Measurements from ENCODE around the gene KRT32.
"Not testable (repeated sequence)": the region's sequence is repeated elsewhere in the genome, so short reads cannot be mapped to it uniquely, and the experiment has no call there.

KRT32 gene

DNA sequence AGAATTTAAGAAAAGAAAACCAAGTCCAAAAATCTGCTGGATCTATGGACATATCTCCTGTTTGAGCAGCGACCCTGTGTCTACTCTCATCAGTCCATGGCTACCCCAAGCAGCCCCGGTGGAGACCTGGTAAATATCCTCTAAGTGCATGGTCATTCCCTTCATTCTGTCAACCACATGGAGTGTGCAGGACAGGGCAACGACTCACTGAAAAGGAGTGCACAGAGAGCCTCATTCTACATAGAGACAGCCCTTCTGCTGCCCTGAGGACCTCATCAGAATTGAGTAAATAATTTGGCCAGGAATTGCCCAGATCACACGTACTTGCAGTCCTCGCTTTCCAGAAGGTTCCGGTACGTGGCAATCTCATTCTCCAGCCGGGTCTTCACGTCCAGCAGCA, 29.4 kb downstream of the KRT32 start:
- Histone ChIP-seq H3K9me3 (ENCODE audit: low read length) (no peaks in the 10 kb centered on the region), H3K36me3 (ENCODE audit: insufficient read depth, low read length) (no peaks in the 10 kb centered on the region), H3K27ac (ENCODE audit: low read depth, low read length) (no peak overlapping the region), H3K9ac (ENCODE audit: low read length) (no peak overlapping the region), H3K4me3 (ENCODE audit: low read depth in 1 of 2, low read length in 2 of 2) (no peak overlapping the region), H3K27me3 (ENCODE audit: control insufficient read depth in 1 of 2, insufficient read depth in 2 of 2, low read length in 2 of 2) (no peaks in the 10 kb centered on the region), H3K4me1 (ENCODE audit: insufficient read depth, low read length) (no peaks in the 10 kb centered on the region)

DNA sequence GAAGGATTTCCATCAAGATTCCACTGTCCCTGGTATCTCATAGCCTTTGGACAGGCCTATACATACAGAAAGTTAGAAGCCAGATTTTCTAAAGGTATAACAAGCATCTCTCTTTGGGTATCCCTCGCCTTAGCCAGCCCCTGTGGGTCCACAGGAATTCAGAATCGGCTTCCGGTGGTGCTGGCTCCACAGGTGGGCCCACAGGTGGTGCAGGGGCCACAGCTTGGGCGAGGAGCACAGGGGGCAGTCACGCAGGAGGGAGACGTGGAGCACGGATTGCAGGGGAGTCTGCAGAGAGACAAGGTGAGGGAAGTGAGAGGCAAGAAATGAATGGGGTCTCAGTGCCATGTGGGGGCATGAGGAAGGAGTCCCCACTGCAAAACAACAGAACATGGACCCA, 29.9 kb downstream of the KRT32 start:
- H3K27me3 ChIP-seq (ENCODE audit: control insufficient read depth in 1 of 2, insufficient read depth in 2 of 2, low read length in 2 of 2): no peaks in the 10 kb centered on the region
- no peaks in the 10 kb centered on the region for H3K4me1 ChIP-seq (ENCODE audit: insufficient read depth, low read length)
- H3K9me3 ChIP-seq (ENCODE audit: low read length): no peaks in the 10 kb centered on the region
- no peak overlapping the region for H3K4me3 ChIP-seq (ENCODE audit: low read depth in 1 of 2, low read length in 2 of 2)
- no peaks in the 10 kb centered on the region for H3K36me3 ChIP-seq (ENCODE audit: insufficient read depth, low read length)
- no peak overlapping the region for H3K27ac ChIP-seq (ENCODE audit: low read depth, low read length)
- H3K9ac ChIP-seq (ENCODE audit: low read length): no peak overlapping the region

DNA sequence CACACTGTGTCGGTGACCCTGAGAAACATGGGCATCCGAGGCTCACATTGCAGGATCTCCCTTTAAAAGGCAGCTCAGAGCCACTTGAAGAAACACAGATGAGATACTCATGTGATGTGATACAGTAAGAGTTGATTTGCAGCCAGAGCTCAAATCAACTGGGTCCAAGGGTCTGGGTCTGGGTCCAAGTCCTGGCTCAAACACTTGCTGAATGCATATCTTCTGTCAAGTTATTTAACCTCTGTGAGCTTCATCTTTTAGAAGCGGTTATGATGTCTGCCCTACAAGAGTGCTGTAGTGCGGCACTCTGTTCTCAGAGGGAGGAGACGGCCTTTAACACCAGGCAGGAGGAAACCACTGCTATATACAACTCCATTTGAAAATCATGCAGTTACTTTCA, 32.8 kb downstream of the KRT32 start:
- Histone ChIP-seq H3K9me3 (ENCODE audit: low read length) (no peaks in the 10 kb centered on the region), H3K36me3 (ENCODE audit: insufficient read depth, low read length) (no peaks in the 10 kb centered on the region), H3K27ac (ENCODE audit: low read depth, low read length) (no peak overlapping the region), H3K9ac (ENCODE audit: low read length) (no peak overlapping the region), H3K4me3 (ENCODE audit: low read depth in 1 of 2, low read length in 2 of 2) (no peak overlapping the region), H3K4me1 (ENCODE audit: insufficient read depth, low read length) (no peaks in the 10 kb centered on the region), H3K27me3 (ENCODE audit: control insufficient read depth in 1 of 2, insufficient read depth in 2 of 2, low read length in 2 of 2) (no peaks in the 10 kb centered on the region)

DNA sequence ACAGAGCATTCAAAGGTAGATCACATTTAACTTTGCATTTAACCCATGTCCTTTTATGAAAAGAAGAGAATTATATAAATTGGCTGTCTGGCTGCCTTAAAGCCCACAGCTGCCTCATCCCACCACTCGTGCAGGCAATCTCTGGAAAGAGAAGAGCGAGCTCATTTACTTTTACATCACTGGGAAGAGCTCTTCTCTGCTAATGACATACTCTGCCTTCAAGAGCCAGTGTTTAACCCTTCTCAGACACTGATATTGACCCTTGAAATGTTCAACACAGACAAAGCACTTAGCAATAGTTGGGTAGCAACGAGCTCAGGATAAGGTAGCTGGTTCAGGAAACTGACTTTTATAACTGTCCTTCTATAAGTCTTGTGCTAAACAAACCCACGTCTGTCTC, 33.2 kb downstream of the KRT32 start:
- Histone ChIP-seq H3K27ac (ENCODE audit: low read depth, low read length) (no peak overlapping the region), H3K27me3 (ENCODE audit: control insufficient read depth in 1 of 2, insufficient read depth in 2 of 2, low read length in 2 of 2) (no peaks in the 10 kb centered on the region), H3K9me3 (ENCODE audit: low read length) (no peaks in the 10 kb centered on the region), H3K9ac (ENCODE audit: low read length) (no peak overlapping the region), H3K4me3 (ENCODE audit: low read depth in 1 of 2, low read length in 2 of 2) (no peak overlapping the region), H3K4me1 (ENCODE audit: insufficient read depth, low read length) (no peaks in the 10 kb centered on the region), H3K36me3 (ENCODE audit: insufficient read depth, low read length) (no peaks in the 10 kb centered on the region)

DNA sequence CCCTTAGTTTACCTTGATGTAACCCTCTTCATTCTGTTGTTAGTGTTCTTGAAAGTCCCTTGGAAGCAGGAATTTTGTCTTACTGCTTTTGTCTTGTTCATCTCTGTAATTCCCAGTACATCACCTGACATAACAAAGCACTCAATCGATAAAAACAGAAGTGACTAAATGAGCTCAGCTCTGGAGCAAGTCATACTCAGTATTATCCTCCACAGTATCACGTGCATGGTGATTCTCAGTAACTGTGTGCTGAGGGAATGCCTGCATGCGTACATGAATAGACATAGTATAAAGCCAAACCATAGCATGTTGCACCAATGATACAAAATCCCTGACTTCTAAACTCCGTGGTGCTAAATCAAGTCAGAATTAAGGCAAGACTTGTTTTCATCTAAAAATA, 33.6 kb downstream of the KRT32 start:
- Histone ChIP-seq H3K4me1 (ENCODE audit: insufficient read depth, low read length) (no peaks in the 10 kb centered on the region), H3K36me3 (ENCODE audit: insufficient read depth, low read length) (no peaks in the 10 kb centered on the region), H3K27ac (ENCODE audit: low read depth, low read length) (no peak overlapping the region), H3K9me3 (ENCODE audit: low read length) (no peaks in the 10 kb centered on the region), H3K9ac (ENCODE audit: low read length) (no peak overlapping the region), H3K4me3 (ENCODE audit: low read depth in 1 of 2, low read length in 2 of 2) (no peak overlapping the region), H3K27me3 (ENCODE audit: control insufficient read depth in 1 of 2, insufficient read depth in 2 of 2, low read length in 2 of 2) (no peaks in the 10 kb centered on the region)

DNA sequence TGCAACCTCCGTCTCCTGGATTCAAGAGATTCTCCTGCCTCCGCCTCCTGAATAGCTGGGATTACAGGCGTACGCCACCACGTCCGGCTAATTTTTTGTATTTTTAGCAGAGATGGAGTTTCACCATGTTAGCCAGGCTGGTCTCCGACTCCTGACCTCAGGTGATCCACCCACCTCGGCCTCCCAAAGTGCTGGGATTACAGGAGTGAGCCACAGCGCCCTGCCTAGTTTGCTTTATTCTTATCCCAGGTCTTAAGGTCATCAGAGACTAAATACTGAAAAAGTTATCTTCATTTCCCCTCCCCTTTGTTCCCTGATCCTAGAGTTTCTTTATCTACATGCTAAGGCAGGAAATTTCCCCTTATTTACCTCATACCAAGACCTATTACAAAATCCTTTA, 36.8 kb downstream of the KRT32 start:
- not testable (repeated sequence) for H3K4me3 ChIP-seq (ENCODE audit: low read depth in 1 of 2, low read length in 2 of 2); H3K27me3 ChIP-seq (ENCODE audit: control insufficient read depth in 1 of 2, insufficient read depth in 2 of 2, low read length in 2 of 2); H3K36me3 ChIP-seq (ENCODE audit: insufficient read depth, low read length)

DNA sequence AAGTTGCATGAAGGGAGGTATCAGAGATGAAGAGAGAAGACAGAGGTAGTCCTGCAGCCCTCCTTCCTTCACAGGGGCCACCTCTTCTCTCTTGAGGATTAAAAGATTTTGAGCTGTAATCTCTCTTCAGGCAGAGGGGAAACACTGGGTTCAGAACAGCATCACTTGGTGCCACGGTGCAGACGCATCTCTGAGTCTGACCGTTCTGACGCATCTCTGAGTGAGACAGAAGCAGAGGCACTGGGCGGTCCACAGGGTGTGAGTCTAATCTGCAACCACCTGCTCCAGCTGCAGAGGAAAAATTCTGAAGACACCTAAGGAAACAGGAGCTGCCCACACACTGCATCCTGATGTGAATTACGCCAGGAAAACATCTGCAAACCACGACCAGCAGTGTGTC, 37.5 kb downstream of the KRT32 start:
- H3K4me1 ChIP-seq (ENCODE audit: insufficient read depth, low read length): no peaks in the 10 kb centered on the region
- no peak overlapping the region for H3K9ac ChIP-seq (ENCODE audit: low read length)
- no peaks in the 10 kb centered on the region for H3K27me3 ChIP-seq (ENCODE audit: control insufficient read depth in 1 of 2, insufficient read depth in 2 of 2, low read length in 2 of 2)
- H3K27ac ChIP-seq (ENCODE audit: low read depth, low read length): no peak overlapping the region
- no peaks in the 10 kb centered on the region for H3K9me3 ChIP-seq (ENCODE audit: low read length)
- H3K4me3 ChIP-seq (ENCODE audit: low read depth in 1 of 2, low read length in 2 of 2): no peak overlapping the region
- H3K36me3 ChIP-seq (ENCODE audit: insufficient read depth, low read length): no peaks in the 10 kb centered on the region

More for the DNA sequence above, 36.8 kb downstream of the KRT32 start:
- H3K4me1 ChIP-seq (ENCODE audit: insufficient read depth, low read length); H3K27ac ChIP-seq (ENCODE audit: low read depth, low read length); H3K9me3 ChIP-seq (ENCODE audit: low read length); H3K9ac ChIP-seq (ENCODE audit: low read length): not testable (repeated sequence)

DNA sequence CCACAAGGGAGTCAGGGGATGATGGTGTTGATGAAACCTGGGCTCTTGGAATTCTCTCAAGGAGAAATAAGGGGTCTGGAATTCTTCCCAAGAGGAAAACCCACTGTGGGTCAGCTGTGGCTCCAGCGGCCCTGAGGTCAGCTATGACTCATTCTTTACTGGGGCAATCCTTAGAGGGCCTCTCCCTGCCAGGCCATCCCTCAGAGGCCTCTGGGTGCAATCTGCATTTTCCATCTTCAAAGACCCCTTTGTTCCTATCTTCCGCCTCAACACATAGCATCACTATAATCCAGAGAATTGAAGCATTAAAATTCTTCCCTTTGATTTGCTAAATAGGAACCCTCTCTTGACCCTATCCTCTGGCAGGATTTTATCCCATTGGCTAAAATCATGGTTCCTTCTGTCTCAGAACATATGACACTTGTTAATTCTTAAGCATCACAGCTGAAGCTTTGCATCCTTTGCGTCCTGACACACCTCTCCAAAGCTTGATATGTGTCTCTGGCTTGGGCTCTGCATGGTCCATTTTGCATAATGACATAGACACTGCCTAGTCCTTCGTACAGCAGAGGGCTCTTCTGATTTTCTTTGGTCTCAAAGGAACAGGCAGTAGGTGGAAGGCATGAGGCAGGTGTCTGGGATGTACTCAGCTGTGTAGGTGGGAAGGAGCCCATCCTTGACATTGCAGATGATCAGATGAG, 38.4 kb downstream of the KRT32 start:
- H3K27ac ChIP-seq (ENCODE audit: low read depth, low read length): no peak overlapping the region
- no peaks in the 10 kb centered on the region for H3K27me3 ChIP-seq (ENCODE audit: control insufficient read depth in 1 of 2, insufficient read depth in 2 of 2, low read length in 2 of 2)
- H3K9ac ChIP-seq (ENCODE audit: low read length): no peak overlapping the region
- H3K4me3 ChIP-seq (ENCODE audit: low read depth in 1 of 2, low read length in 2 of 2): no peak overlapping the region
- no peaks in the 10 kb centered on the region for H3K36me3 ChIP-seq (ENCODE audit: insufficient read depth, low read length)
- no peaks in the 10 kb centered on the region for H3K9me3 ChIP-seq (ENCODE audit: low read length)
- no peaks in the 10 kb centered on the region for H3K4me1 ChIP-seq (ENCODE audit: insufficient read depth, low read length)

DNA sequence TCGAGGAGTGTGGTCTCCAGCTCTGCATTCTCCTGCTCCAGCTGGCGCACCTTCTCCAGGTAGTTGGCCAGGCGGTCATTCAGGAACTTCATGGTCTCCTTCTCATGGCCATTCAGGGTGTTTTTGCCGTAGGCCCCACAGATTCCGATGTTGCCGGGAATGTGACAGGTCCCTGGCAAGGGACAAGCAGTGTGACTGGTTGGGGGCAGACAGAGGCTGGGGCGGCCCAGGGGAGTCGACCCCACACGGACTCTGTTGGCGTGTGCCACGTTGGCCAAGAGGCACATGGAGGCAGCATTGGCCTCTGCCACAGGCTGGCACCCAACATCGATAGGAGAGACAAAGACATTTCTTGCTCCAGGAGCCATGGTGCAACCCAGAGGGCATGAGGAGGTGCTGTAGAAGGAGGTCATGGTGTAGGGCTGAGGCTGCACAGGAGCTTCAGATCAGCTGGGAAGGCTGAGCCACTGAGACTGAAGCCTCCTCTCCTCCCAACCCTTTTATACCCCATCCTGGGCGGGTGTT, 43.0 kb downstream of the KRT32 start, which contains the start of gene KRT37:
Gene KRT37, minus strand, starts transcription at position 475 of the 525 bp plus-strand sequence. Its CDS starts 62 bp downstream, at position 413.
- Histone ChIP-seq H3K9ac (ENCODE audit: low read length) (no peak within 1 kb of the TSS), H3K9me3 (ENCODE audit: low read length) (no peaks in the 10 kb centered on the region), H3K36me3 (ENCODE audit: insufficient read depth, low read length) (no peaks in the 10 kb centered on the region), H3K4me1 (ENCODE audit: insufficient read depth, low read length) (peaks cover 7% of the 10 kb centered on the region), H3K27ac (ENCODE audit: low read depth, low read length) (no peak within 1 kb of the TSS), H3K4me3 (ENCODE audit: low read depth in 1 of 2, low read length in 2 of 2) (no peak within 1 kb of the TSS), H3K27me3 (ENCODE audit: control insufficient read depth in 1 of 2, insufficient read depth in 2 of 2, low read length in 2 of 2) (no peaks in the 10 kb centered on the region)

DNA sequence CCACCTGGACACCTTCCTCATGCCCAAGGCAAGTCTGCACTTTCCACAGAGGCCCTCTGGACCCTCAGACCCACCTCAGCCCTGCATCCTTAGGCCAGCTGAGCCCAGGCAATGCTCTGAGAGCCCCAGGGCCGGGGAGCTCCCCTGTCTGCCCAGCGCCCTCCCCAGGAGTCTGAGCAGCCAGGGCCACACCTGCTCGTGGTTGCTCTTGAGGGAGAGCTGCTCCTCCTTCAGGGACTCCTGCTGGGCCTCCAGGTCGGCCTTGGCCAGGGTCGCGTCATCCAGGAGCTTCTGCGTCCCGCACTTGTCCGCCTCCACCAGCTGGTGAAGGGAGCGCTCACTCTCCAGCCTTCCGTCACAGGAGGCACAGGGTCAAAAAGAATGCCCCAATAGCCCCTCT, 44.6 kb downstream of the KRT32 start:
- H3K4me1 ChIP-seq (ENCODE audit: insufficient read depth, low read length); H3K9me3 ChIP-seq (ENCODE audit: low read length); H3K36me3 ChIP-seq (ENCODE audit: insufficient read depth, low read length); H3K4me3 ChIP-seq (ENCODE audit: low read depth in 1 of 2, low read length in 2 of 2); H3K27ac ChIP-seq (ENCODE audit: low read depth, low read length); H3K9ac ChIP-seq (ENCODE audit: low read length); H3K27me3 ChIP-seq (ENCODE audit: control insufficient read depth in 1 of 2, insufficient read depth in 2 of 2, low read length in 2 of 2): not testable (repeated sequence)

DNA sequence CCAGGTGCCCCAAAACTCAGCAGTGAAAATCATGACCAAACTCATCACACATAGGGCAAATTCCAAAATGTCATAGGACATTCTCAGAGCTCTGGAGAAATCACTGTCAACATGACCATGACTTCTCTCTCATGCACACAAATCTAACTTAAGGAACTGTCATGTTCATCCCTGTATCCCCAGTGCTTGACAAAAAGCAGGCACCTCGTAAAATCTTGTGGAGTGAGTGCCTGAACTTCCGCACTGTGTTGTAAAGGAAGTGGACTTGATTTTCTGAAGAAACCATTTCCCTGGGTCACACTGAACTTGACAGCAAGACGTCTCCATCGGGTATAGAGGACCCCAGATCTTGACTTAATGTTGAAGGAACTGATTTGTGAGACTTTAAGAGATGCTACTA, 45.6 kb downstream of the KRT32 start:
- Histone ChIP-seq H3K9ac (ENCODE audit: low read length) (no peak overlapping the region), H3K4me3 (ENCODE audit: low read depth in 1 of 2, low read length in 2 of 2) (no peak overlapping the region), H3K27me3 (ENCODE audit: control insufficient read depth in 1 of 2, insufficient read depth in 2 of 2, low read length in 2 of 2) (no peaks in the 10 kb centered on the region), H3K9me3 (ENCODE audit: low read length) (no peaks in the 10 kb centered on the region), H3K4me1 (ENCODE audit: insufficient read depth, low read length) (peaks cover 7% of the 10 kb centered on the region), H3K27ac (ENCODE audit: low read depth, low read length) (no peak overlapping the region), H3K36me3 (ENCODE audit: insufficient read depth, low read length) (no peaks in the 10 kb centered on the region)

DNA sequence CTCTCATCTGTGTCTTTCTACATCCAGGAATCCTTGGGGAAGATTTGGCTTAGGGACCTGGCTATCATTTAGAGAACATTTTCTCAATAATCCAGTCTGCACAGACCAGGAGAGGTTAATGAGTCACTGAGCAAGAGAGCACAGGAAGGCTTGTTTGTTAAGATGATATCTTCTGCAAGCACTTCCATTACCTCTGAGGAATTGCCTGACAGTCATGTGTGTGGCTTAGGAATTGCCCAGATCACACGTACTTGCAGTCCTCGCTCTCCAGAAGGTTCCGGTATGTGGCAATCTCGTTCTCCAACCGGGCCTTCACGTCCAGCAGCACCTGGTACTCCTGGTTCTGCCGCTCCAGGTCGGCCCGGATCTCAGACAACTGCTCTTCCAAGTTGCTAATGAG, 46.1 kb downstream of the KRT32 start:
- Histone ChIP-seq H3K4me1 (ENCODE audit: insufficient read depth, low read length) (peaks cover 7% of the 10 kb centered on the region), H3K4me3 (ENCODE audit: low read depth in 1 of 2, low read length in 2 of 2) (no peak overlapping the region), H3K27ac (ENCODE audit: low read depth, low read length) (no peak overlapping the region), H3K27me3 (ENCODE audit: control insufficient read depth in 1 of 2, insufficient read depth in 2 of 2, low read length in 2 of 2) (no peaks in the 10 kb centered on the region), H3K36me3 (ENCODE audit: insufficient read depth, low read length) (no peaks in the 10 kb centered on the region), H3K9ac (ENCODE audit: low read length) (no peak overlapping the region), H3K9me3 (ENCODE audit: low read length) (no peaks in the 10 kb centered on the region)
